ENCODE data around the gene RIMBP2. TPM values are rescaled to one million over a fixed set of nuclear protein-coding genes. Genes with fewer than 3 reads are reported as not detected.

Gene RIMBP2
- total and polyA plus RNA-seq, 4 donors: 0.05 to 2.9 (median 0.95) TPM

- H3K36me3 ChIP-seq (ENCODE audit: control insufficient read depth in 4 of 4, insufficient read depth in 4 of 4, low read length in 4 of 4): no peaks in the 10 kb centered on the region
- no peak overlapping the region for H3K27ac ChIP-seq (ENCODE audit: low read depth in 1 of 2, low read length in 1 of 2)
- no peak overlapping the region for H3K4me3 ChIP-seq
- peaks cover 0 to 26% (median 2%) of the 10 kb centered on the region in 4 donors for H3K9me3 ChIP-seq (ENCODE audit: control insufficient read depth in 4 of 4, insufficient read depth in 3 of 4, low read length in 3 of 4)
- DNase-seq (no peak), ATAC-seq (ENCODE audit: insufficient read depth, low FRiP score) (no peak)
- peaks cover 0 to 2% (median 0%) of the 10 kb centered on the region in 5 donors for H3K4me1 ChIP-seq (ENCODE audit: control insufficient read depth in 5 of 5, insufficient read depth in 5 of 5, low read length in 5 of 5)
- no peak overlapping the region for H3K9ac ChIP-seq (ENCODE audit: insufficient read depth in 1 of 2, low read length in 2 of 2)
- WGBS, 2 donors: 83 to 89% methylated on average over 6 of the region's 6 CpGs
- no peak for TF ChIP-seq CTCF (IDR thresholded peaks at IDR 0.05; ENCODE audit: control extremely low read depth, extremely low read depth)
- peaks cover 0 to 2% (median 0%) of the 10 kb centered on the region in 3 donors for H3K27me3 ChIP-seq (ENCODE audit: control insufficient read depth in 3 of 3, insufficient read depth in 3 of 3, low read length in 2 of 3)
These were observed 245.1 kb downstream of the RIMBP2 start for GRCh38 chr12:130470969-130471368.

- no peak overlapping the region for H3K9ac ChIP-seq (ENCODE audit: insufficient read depth in 1 of 2, low read length in 2 of 2)
- DNase-seq (no peak), ATAC-seq (ENCODE audit: insufficient read depth, low FRiP score) (no peak)
- H3K4me3 ChIP-seq: no peak overlapping the region
- 86 to 89% methylated on average over 7 of the region's 7 CpGs for WGBS, 2 donors
- peaks cover 0 to 25% (median 2%) of the 10 kb centered on the region in 4 donors for H3K9me3 ChIP-seq (ENCODE audit: control insufficient read depth in 4 of 4, insufficient read depth in 3 of 4, low read length in 3 of 4)
- H3K36me3 ChIP-seq (ENCODE audit: control insufficient read depth in 4 of 4, insufficient read depth in 4 of 4, low read length in 4 of 4): no peaks in the 10 kb centered on the region
- peaks cover 0 to 1% (median 0%) of the 10 kb centered on the region in 5 donors for H3K4me1 ChIP-seq (ENCODE audit: control insufficient read depth in 5 of 5, insufficient read depth in 5 of 5, low read length in 5 of 5)
- TF ChIP-seq CTCF (IDR thresholded peaks at IDR 0.05; ENCODE audit: control extremely low read depth, extremely low read depth): no peak
- peaks cover 0 to 4% (median 0%) of the 10 kb centered on the region in 3 donors for H3K27me3 ChIP-seq (ENCODE audit: control insufficient read depth in 3 of 3, insufficient read depth in 3 of 3, low read length in 2 of 3)
- H3K27ac ChIP-seq (ENCODE audit: low read depth in 1 of 2, low read length in 1 of 2): no peak overlapping the region
These were observed 246.5 kb downstream of the RIMBP2 start for GRCh38 chr12:130469552-130469951.

- ATAC-seq (ENCODE audit: insufficient read depth, low FRiP score) (no peak), DNase-seq (no peak)
- Histone ChIP-seq H3K4me3 (no peak overlapping the region), H3K4me1 (ENCODE audit: control insufficient read depth in 5 of 5, insufficient read depth in 5 of 5, low read length in 5 of 5) (no peaks in the 10 kb centered on the region), H3K36me3 (ENCODE audit: control insufficient read depth in 4 of 4, insufficient read depth in 4 of 4, low read length in 4 of 4) (no peaks in the 10 kb centered on the region), H3K27ac (ENCODE audit: low read depth in 1 of 2, low read length in 1 of 2) (no peak overlapping the region), H3K27me3 (ENCODE audit: control insufficient read depth in 3 of 3, insufficient read depth in 3 of 3, low read length in 2 of 3) (peaks cover 0 to 4% (median 0%) of the 10 kb centered on the region in 3 donors), H3K9me3 (ENCODE audit: control insufficient read depth in 4 of 4, insufficient read depth in 3 of 4, low read length in 3 of 4) (peaks cover 0 to 24% (median 2%) of the 10 kb centered on the region in 4 donors), H3K9ac (ENCODE audit: insufficient read depth in 1 of 2, low read length in 2 of 2) (no peak overlapping the region)
- WGBS, 2 donors: 91 to 96% methylated on average over 24 of the region's 24 CpGs
- TF ChIP-seq CTCF (IDR thresholded peaks at IDR 0.05; ENCODE audit: control extremely low read depth, extremely low read depth): no peak
These were observed 247.3 kb downstream of the RIMBP2 start for GRCh38 chr12:130468700-130469245.

- Histone ChIP-seq H3K27me3 (ENCODE audit: control insufficient read depth in 3 of 3, insufficient read depth in 3 of 3, low read length in 2 of 3) (peaks cover 0 to 4% (median 0%) of the 10 kb centered on the region in 3 donors), H3K4me3 (no peak overlapping the region), H3K9me3 (ENCODE audit: control insufficient read depth in 4 of 4, insufficient read depth in 3 of 4, low read length in 3 of 4) (peaks cover 0 to 24% (median 2%) of the 10 kb centered on the region in 4 donors), H3K27ac (ENCODE audit: low read depth in 1 of 2, low read length in 1 of 2) (no peak overlapping the region), H3K36me3 (ENCODE audit: control insufficient read depth in 4 of 4, insufficient read depth in 4 of 4, low read length in 4 of 4) (no peaks in the 10 kb centered on the region), H3K4me1 (ENCODE audit: control insufficient read depth in 5 of 5, insufficient read depth in 5 of 5, low read length in 5 of 5) (no peaks in the 10 kb centered on the region), H3K9ac (ENCODE audit: insufficient read depth in 1 of 2, low read length in 2 of 2) (no peak overlapping the region)
- DNase-seq (no peak), ATAC-seq (ENCODE audit: insufficient read depth, low FRiP score) (no peak)
- WGBS, 2 donors: 95% methylated on average over 9 of the region's 9 CpGs
- TF ChIP-seq CTCF (IDR thresholded peaks at IDR 0.05; ENCODE audit: control extremely low read depth, extremely low read depth): no peak
These were observed 247.9 kb downstream of the RIMBP2 start for GRCh38 chr12:130468186-130468585.

Data from lung (tissue), 12 donors.